HG03108 (cell line): Measurements from ENCODE around the gene SF3A1.

ENCODE experiments used
- ATAC-seq: cut with Tn5 transposase; IDR thresholded peaks from one replicate; pipeline ENCODE4 v1.9.1; 2021; ENCODE audit warnings: moderate library complexity; ENCODE audit not compliant: unreplicated experiment

Gene SF3A1

GRCh38 chr22:30289141-30289979 lies 67.3 kb downstream of the SF3A1 start, which contains the start of gene CASTOR1:
TSS of gene CASTOR1 (minus strand) at chr22:30289505. CDS start at chr22:30289497, 8 bp downstream.
- ATAC-seq = peak; percentile 60

GRCh38 chr22:30288419-30289140 lies 68.1 kb downstream of the SF3A1 start:
- ATAC-seq = no peak

- ATAC-seq = no peak
These were observed 68.9 kb downstream of the SF3A1 start for GRCh38 chr22:30287648-30288418.

- ATAC-seq = no peak
These were observed 69.7 kb downstream of the SF3A1 start for GRCh38 chr22:30286813-30287647.

- no peak for ATAC-seq
These were observed 70.4 kb downstream of the SF3A1 start for GRCh38 chr22:30286331-30286730.

- no peak for ATAC-seq
These were observed 70.9 kb downstream of the SF3A1 start for GRCh38 chr22:30285846-30286200.

- no peak for ATAC-seq
These were observed 71.4 kb downstream of the SF3A1 start for GRCh38 chr22:30285176-30285845.

GRCh38 chr22:30284666-30285065 lies 72.0 kb downstream of the SF3A1 start:
- ATAC-seq = no peak

GRCh38 chr22:30284172-30284571 lies 72.5 kb downstream of the SF3A1 start:
- no peak for ATAC-seq

GRCh38 chr22:30283342-30283741 lies 73.4 kb downstream of the SF3A1 start:
- no peak for ATAC-seq

- no peak for ATAC-seq
These were observed 74.1 kb downstream of the SF3A1 start for GRCh38 chr22:30282616-30283046.
